ENCODE measurements around the gene RIT1.

GRCh38 chr1:155941845-155942531 lies 30.8 kb upstream of the RIT1 start:
- TF ChIP-seq CTCF (IDR thresholded peaks at IDR 0.05) (no peak), POLR2A (IDR thresholded peaks at IDR 0.05) (no peak)
